Measurements from ENCODE around the gene PPP2R3C.

- no peak for TF ChIP-seq CTCF (IDR thresholded peaks at IDR 0.05)
- TF ChIP-seq POLR2A (IDR thresholded peaks at IDR 0.05) = no peak
Observed at GRCh38 chr14:35112641-35113040, 9.1 kb downstream of the PPP2R3C start.

Data from body of pancreas (tissue), 4 donors.